BE2C (cell line): Measurements from ENCODE around the gene SLC7A6OS.
"Not testable (repeated sequence)": the region's sequence is repeated elsewhere in the genome, so short reads cannot be mapped to it uniquely, and the experiment has no call there.

Source experiments
- DNase-seq: peaks from one replicate; pipeline ENCODE4 v3.0.0-alpha.2; 2020
- H3K27me3 ChIP-seq: fragments of 250-450 bp; sonication (Bioruptor Pico); 2 replicates; pipeline ENCODE4 v1.5.1; 2020; ENCODE audit warnings: mild to moderate bottlenecking
- H3K36me3 ChIP-seq: fragments of 250-450 bp; sonication (Bioruptor Pico); 2 replicates; pipeline ENCODE4 v1.5.1; 2020; ENCODE audit warnings: mild to moderate bottlenecking
- H3K4me1 ChIP-seq: fragments of 250-450 bp; sonication (Bioruptor Pico); 2 replicates; pipeline ENCODE4 v1.5.1; 2020
- H3K4me3 ChIP-seq: 2 replicates; pipeline ENCODE4 v1.5.1; 2011; ENCODE audit warnings: low read depth, low read length
- H3K9me3 ChIP-seq: fragments of 250-450 bp; sonication (Bioruptor Pico); 2 replicates; pipeline ENCODE4 v1.5.1; 2020
- TF ChIP-seq, protein P1 (sequence below): IDR thresholded peaks from 2 replicates; pipeline ENCODE4 v1.5.1; 2012; ENCODE audit warnings: mild to moderate bottlenecking, low read depth, low read length

SLC7A6OS gene

DNA sequence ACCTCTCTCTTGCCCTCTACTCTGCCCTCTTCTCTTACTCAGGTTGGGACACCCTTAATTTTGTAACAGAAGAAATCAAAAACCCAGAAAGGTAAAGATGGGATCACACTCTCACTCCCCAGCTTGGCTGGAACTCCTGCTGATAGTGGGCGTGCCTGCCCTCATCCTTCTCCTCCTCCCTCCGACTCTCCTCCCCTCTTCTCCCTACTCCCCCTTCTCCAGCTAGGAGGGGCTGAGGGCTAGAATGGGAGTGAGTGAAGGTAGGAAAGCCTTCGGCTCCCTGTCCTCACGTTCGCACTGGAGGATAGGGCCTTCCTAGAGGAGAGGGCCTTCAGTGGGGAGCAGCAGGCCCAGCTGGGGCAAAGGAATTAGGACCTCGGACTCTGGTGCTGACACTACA lies 20.3 kb downstream of the SLC7A6OS start:
- Histone ChIP-seq H3K4me3 (no peak overlapping the region), H3K36me3 (peaks cover 75% of the 10 kb centered on the region), H3K27me3 (no peaks in the 10 kb centered on the region), H3K9me3 (no peaks in the 10 kb centered on the region), H3K4me1 (no peaks in the 10 kb centered on the region)
- no peak for DNase-seq
- TF ChIP-seq, protein P1, sequence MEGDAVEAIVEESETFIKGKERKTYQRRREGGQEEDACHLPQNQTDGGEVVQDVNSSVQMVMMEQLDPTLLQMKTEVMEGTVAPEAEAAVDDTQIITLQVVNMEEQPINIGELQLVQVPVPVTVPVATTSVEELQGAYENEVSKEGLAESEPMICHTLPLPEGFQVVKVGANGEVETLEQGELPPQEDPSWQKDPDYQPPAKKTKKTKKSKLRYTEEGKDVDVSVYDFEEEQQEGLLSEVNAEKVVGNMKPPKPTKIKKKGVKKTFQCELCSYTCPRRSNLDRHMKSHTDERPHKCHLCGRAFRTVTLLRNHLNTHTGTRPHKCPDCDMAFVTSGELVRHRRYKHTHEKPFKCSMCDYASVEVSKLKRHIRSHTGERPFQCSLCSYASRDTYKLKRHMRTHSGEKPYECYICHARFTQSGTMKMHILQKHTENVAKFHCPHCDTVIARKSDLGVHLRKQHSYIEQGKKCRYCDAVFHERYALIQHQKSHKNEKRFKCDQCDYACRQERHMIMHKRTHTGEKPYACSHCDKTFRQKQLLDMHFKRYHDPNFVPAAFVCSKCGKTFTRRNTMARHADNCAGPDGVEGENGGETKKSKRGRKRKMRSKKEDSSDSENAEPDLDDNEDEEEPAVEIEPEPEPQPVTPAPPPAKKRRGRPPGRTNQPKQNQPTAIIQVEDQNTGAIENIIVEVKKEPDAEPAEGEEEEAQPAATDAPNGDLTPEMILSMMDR, result no peak

DNA sequence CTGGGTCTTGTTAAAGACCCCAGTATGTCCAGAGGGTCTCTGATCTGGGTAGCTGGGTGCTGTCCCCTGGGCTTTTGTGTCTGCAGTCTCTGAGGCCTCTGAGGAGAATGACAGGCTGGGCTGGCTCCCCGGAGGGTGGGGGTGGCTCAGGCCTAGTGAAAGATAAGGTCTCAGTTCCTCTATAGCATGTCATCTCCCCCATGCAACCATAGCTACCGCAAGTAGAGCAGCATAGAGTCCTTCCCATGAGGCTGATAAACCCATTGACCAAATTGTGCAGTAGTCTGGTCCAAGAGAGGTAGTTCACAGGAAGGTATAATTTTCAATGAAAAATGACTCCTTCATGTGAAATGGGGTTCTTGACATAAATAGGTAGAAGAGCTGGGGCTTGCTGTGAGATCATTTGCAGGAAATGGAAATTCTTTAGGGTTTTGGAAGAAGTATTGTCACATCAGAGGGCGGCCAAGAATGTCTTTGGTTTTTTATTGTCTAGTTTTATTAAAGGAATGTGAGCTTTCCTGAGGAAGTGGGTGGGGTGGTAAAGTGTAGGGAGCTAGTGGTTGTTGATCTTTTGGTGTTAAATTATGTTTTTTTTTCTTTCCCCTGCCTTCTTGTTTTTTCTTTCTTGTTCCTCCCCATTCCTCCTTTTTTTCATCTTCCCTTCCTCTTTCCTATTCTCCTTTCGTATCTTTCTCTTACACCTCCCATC lies 21.0 kb downstream of the SLC7A6OS start:
- no peaks in the 10 kb centered on the region for H3K9me3 ChIP-seq
- H3K4me1 ChIP-seq, result no peaks in the 10 kb centered on the region
- H3K36me3 ChIP-seq, result peaks cover 78% of the 10 kb centered on the region
- no peak overlapping the region for H3K4me3 ChIP-seq
- TF ChIP-seq, protein P1, result no peak
- no peaks in the 10 kb centered on the region for H3K27me3 ChIP-seq
- DNase-seq, result no peak

DNA sequence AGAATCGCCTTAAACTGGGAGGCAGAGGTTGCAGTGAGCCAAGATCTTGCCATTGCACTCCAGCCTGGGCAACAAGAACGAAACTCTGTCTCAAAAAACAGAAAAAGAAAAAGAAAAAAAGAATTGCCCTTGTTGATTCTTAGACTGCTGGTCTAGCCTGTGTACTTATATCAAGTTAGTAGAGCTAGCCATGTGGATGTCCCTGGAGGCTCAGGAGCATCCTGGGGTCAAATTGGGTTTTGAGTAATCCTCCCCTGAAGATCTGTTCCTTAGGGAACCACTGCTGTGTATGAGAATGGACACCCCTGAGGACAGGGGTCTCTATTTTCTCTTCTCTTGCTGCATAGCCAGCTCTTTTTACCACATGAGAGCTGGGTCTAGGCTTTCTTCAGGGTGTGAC lies 21.5 kb downstream of the SLC7A6OS start:
- Histone ChIP-seq H3K4me1 (no peaks in the 10 kb centered on the region), H3K4me3 (no peak overlapping the region), H3K36me3 (peaks cover 72% of the 10 kb centered on the region)

DNA sequence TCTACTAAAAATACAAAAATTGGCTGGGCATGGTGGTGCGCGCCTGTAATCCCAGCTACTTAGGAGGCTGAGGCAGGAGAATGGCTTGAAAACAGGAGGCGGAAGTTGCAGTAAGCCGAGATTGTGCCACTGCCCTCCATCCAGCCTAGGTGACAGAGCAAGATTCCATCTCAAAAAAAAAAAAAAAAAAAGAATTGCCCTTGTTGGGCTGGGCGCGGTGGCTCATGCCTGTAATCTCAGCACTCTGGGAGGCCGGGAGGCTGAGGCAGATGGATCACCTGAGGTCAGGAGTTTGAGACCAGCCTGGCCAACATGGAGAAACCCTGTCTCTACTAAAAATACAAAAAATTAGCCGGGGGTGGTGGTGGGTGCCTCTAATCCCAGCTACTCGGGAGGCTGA lies 21.9 kb downstream of the SLC7A6OS start:
- DNase-seq, H3K4me1 ChIP-seq, H3K27me3 ChIP-seq, H3K4me3 ChIP-seq, H3K9me3 ChIP-seq: not testable (repeated sequence)
- H3K36me3 ChIP-seq, result peaks cover 68% of the 10 kb centered on the region

More for the DNA sequence above, 21.5 kb downstream of the SLC7A6OS start:
- DNase-seq, result no peak
- TF ChIP-seq, protein P1, result no peak
- Histone ChIP-seq H3K27me3 (no peaks in the 10 kb centered on the region), H3K9me3 (no peaks in the 10 kb centered on the region)

DNA sequence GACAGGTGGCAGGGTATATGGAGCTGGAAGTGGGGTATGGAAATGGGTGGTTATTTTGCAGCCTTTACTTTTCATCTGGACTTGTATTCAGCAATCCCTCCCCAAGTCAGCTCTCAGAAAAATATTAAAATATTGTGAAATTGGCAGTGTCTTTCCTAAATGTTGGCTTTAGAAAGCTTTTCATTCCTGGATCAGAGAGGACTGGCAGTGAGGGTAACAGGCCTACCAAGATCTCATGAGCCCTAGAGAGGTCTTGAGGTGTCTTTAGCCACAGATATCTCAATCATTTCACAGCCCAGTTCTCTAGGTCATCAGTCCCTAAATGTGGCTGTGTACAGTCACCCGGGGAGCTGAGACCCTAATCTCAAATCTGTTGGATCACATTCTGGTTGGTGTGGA lies 22.5 kb downstream of the SLC7A6OS start:
- Histone ChIP-seq H3K36me3 (peaks cover 65% of the 10 kb centered on the region), H3K9me3 (no peaks in the 10 kb centered on the region), H3K4me3 (no peak overlapping the region), H3K4me1 (no peaks in the 10 kb centered on the region), H3K27me3 (no peaks in the 10 kb centered on the region)
- no peak for DNase-seq
- TF ChIP-seq, protein P1, result no peak

DNA sequence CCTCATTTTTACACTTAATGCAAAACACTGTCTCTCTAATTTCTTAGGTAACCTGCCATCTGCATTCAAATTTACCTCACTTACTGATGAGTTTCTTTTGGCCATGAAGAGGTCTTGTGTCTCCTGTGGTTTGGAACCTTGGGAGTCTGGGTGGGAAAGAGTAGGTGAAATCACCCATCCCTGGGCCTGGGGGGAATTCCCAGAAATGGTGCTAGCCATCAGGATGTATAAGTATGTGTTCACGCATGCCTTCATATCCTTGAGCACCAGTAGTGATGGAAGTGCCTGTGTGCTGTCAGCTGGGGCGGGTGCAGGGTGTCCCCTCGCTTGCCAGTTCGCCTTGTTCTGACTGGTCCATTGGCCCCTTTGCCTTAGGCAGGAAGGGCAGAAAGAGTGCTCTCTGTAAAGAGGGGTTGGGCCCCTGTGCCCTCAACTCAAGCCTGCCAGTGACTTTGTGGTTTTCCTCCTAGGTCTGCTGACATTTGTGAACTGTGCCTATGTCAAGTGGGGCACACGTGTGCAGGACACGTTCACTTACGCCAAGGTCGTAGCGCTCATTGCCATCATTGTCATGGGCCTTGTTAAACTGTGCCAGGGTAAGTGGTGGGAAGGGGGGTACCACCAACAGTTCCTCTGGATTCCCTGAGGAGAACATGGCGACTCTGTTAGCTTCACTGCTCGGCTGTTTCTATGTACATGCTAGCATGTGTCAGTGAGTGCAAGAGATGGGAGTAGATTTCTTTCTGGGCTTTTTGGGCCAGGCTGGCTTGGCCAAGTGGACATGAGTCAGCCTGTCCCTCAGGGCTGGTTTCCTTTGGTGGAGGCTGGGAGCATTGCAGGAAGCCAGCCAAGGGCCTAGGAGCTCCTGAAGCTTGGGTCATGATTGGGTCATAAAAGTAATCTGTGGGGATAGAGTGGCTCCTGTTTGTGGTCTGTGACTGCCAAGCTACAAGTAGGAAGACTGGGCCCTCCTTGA lies 23.2 kb downstream of the SLC7A6OS start:
- Histone ChIP-seq H3K9me3 (no peaks in the 10 kb centered on the region), H3K4me1 (no peaks in the 10 kb centered on the region), H3K27me3 (no peaks in the 10 kb centered on the region), H3K36me3 (peaks cover 65% of the 10 kb centered on the region), H3K4me3 (no peak overlapping the region)
- no peak for DNase-seq
- TF ChIP-seq, protein P1, result no peak
